Progenitor cell of endocrine pancreas (in vitro differentiated cells): Measurements from ENCODE around the gene RAPGEF4. TPM values are rescaled to one million over a fixed set of nuclear protein-coding genes. Genes with fewer than 3 reads are reported as not detected.

ENCODE experiments used
- DNase-seq: peaks from one replicate; pipeline ENCODE4 v3.0.0; 2021; ENCODE audit warnings: low spot score; ENCODE audit not compliant: unreplicated experiment
- H3K27ac Mint-ChIP-seq: 2 replicates; pipeline ENCODE4 v1.8.0; 2021; ENCODE audit warnings: mild to moderate bottlenecking, moderate library complexity, mixed read lengths
- H3K27me3 Mint-ChIP-seq: 2 replicates; pipeline ENCODE4 v1.8.0; 2021; ENCODE audit warnings: mixed read lengths
- H3K36me3 Mint-ChIP-seq: 2 replicates; pipeline ENCODE4 v1.8.0; 2022; ENCODE audit warnings: mixed read lengths; ENCODE audit not compliant: insufficient read depth
- H3K4me1 Mint-ChIP-seq: 2 replicates; pipeline ENCODE4 v1.8.0; 2021; ENCODE audit warnings: low read depth, mixed read lengths
- H3K4me3 Mint-ChIP-seq: 2 replicates; pipeline ENCODE4 v1.8.0; 2021; ENCODE audit warnings: low read depth, mild to moderate bottlenecking, moderate library complexity, mixed read lengths
- H3K9me3 Mint-ChIP-seq: 2 replicates; pipeline ENCODE4 v1.8.0; 2021; ENCODE audit warnings: low read depth, mixed read lengths
- CTCF ChIP-seq: fragments of 200-600 bp; sonication (generic); IDR thresholded peaks from one replicate; pipeline ENCODE4 v1.5.0; 2021; ENCODE audit warnings: antibody characterized with exemption, mild to moderate bottlenecking; ENCODE audit not compliant: unreplicated experiment
- total RNA-seq: library from RNA; stranded (reverse); gene quantifications from 2 replicates; pipeline ENCODE4 v1.2.1, GENCODE V29; 2021

The RAPGEF4 gene
- total RNA-seq, 1 donor from 2014 or later, result 8.6 TPM

- Mint-ChIP-seq H3K27ac (peak overlapping the region; percentile 43), H3K4me3 (no peak overlapping the region), H3K27me3 (no peaks in the 10 kb centered on the region), H3K4me1 (peaks cover 34% of the 10 kb centered on the region), H3K36me3 (no peaks in the 10 kb centered on the region), H3K9me3 (no peaks in the 10 kb centered on the region)
- TF ChIP-seq CTCF, result no peak
- DNase-seq, result no peak
These were observed 192.2 kb downstream of the RAPGEF4 start for GRCh38 chr2:172927641-172928357.

GRCh38 chr2:172928756-172929155 is 193.1 kb downstream of the RAPGEF4 start:
- Mint-ChIP-seq H3K36me3 (no peaks in the 10 kb centered on the region), H3K4me3 (no peak overlapping the region), H3K27ac (no peak overlapping the region), H3K4me1 (peaks cover 31% of the 10 kb centered on the region), H3K9me3 (no peaks in the 10 kb centered on the region), H3K27me3 (no peaks in the 10 kb centered on the region)
- no peak for DNase-seq
- no peak for TF ChIP-seq CTCF

- peaks cover 32% of the 10 kb centered on the region for H3K4me1 Mint-ChIP-seq
- no peaks in the 10 kb centered on the region for H3K9me3 Mint-ChIP-seq
- no peaks in the 10 kb centered on the region for H3K36me3 Mint-ChIP-seq
- H3K4me3 Mint-ChIP-seq, result no peak overlapping the region
- no peak overlapping the region for H3K27ac Mint-ChIP-seq
- H3K27me3 Mint-ChIP-seq, result no peaks in the 10 kb centered on the region
- no peak for TF ChIP-seq CTCF
- DNase-seq, result no peak
These were observed 194.0 kb downstream of the RAPGEF4 start for GRCh38 chr2:172929644-172930043.

DNA sequence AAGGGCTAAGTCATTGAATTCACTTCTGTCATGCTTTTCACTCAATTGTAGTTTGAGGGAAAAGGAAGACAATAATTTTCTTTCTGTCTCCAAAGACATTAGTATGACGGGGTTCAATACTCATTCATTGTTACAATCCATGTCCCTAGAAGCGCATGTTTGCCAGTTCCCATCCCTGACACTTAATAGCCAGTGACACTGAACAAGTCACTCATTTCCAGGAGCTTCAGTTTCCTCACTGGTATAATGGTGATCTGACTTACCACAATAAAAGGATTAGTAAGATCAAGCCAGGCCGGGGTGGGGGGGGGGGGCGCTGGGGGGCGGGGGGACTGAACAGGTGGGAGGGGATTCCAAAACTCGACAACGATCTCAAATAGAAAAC is 195.2 kb downstream of the RAPGEF4 start:
- no peak overlapping the region for H3K27ac Mint-ChIP-seq
- H3K36me3 Mint-ChIP-seq, result no peaks in the 10 kb centered on the region
- DNase-seq, result no peak
- H3K27me3 Mint-ChIP-seq, result no peaks in the 10 kb centered on the region
- H3K4me3 Mint-ChIP-seq, result no peak overlapping the region
- H3K4me1 Mint-ChIP-seq, result peaks cover 32% of the 10 kb centered on the region
- no peak for TF ChIP-seq CTCF
- no peaks in the 10 kb centered on the region for H3K9me3 Mint-ChIP-seq

DNA sequence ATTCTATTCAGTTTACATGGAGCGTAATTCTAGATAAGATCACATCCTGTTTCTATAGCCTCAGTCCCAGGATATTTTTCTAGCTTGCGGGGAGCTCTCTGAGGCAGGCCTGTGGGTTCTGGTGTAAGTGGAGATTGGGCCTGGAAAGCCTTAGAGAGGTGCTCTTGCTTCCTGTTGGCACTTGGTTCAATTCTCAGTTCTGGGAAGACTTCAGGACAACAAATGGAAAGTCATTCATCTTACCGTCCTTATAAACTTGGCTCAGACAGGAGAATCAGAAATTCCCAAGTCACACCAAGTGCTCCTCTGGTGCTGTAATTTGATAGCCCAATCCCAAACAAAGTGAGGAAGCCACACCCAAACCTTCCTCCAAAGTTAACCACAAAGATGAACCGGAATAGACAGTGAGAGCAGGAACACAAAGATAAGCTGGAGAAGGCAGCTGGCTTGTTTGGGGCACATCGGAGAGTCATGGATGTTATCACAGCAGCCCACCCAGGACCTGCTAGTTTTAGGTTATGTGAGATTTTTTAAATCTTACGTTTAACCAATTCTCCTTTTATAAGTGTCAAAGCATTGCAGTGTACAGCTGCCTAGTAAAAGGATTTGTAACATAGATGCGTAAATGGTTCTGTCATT is 195.7 kb downstream of the RAPGEF4 start:
- H3K27ac Mint-ChIP-seq, result no peak overlapping the region
- no peak overlapping the region for H3K4me3 Mint-ChIP-seq
- peaks cover 32% of the 10 kb centered on the region for H3K4me1 Mint-ChIP-seq
- no peak for TF ChIP-seq CTCF
- no peaks in the 10 kb centered on the region for H3K27me3 Mint-ChIP-seq
- H3K36me3 Mint-ChIP-seq, result no peaks in the 10 kb centered on the region
- H3K9me3 Mint-ChIP-seq, result no peaks in the 10 kb centered on the region
- DNase-seq, result no peak
